A673 (cell line): ENCODE results near the gene GXYLT2.

Experiments used
- CTCF ChIP-seq: fragments of 300-800, 200-600 bp; sonication (generic); conservative IDR thresholded peaks from 2 replicates; pipeline ENCODE4 v1.5.1; 2017; ENCODE audit warnings: low read depth, mild to moderate bottlenecking, antibody characterized with exemption, low read length, moderate library complexity, mixed read lengths
- EZH2 ChIP-seq: fragments of 200-600 bp; sonication (generic); IDR thresholded peaks from 2 replicates; pipeline ENCODE4 v1.6.1; 2017; ENCODE audit warnings: borderline replicate concordance, low read depth, mild to moderate bottlenecking, mixed read lengths, antibody characterized with exemption, low read length; ENCODE audit not compliant: poor library complexity, severe bottlenecking

GRCh38 chr3:72848703-72849081, 39.2 kb upstream of the GXYLT2 start:
- TF ChIP-seq CTCF (no peak), EZH2 (no peak)
